Tibial nerve (tissue), 3 donors: ENCODE data around the gene THG1L.

Source experiments
- CTCF ChIP-seq, 5 experiments: fragments of 200-600 bp in 3 of 5; fragments of 450-650 bp in 2 of 5; sonication (generic) in 3 of 5; IDR thresholded peaks; one replicate each; pipeline ENCODE4 v1.5.1; 2016 to 2019; ENCODE audit warnings: antibody characterized with exemption in 5 of 5, mild to moderate bottlenecking in 3 of 5, moderate library complexity in 2 of 5
- POLR2A ChIP-seq, 2 donors: fragments of 450-650 bp; IDR thresholded peaks; one replicate each; pipeline ENCODE4 v1.6.1; 2017; ENCODE audit warnings: antibody characterized with exemption in 2 of 2, mild to moderate bottlenecking in 2 of 2, moderate library complexity in 2 of 2

GRCh38 chr5:157764531-157764930 is 33.3 kb downstream of the THG1L start:
- TF ChIP-seq POLR2A (IDR thresholded peaks at IDR 0.05) (no peak), CTCF (IDR thresholded peaks at IDR 0.05) (no peak)
